HEK293T (cell line): ENCODE measurements around the gene IDI2.

Experiments
- BHLHE40 ChIP-seq: fragments of 450-650 bp; IDR thresholded peaks from 2 replicates; pipeline ENCODE4 v1.6.1; 2016; ENCODE audit warnings: mild to moderate bottlenecking, moderate library complexity, borderline replicate concordance
- FOXA1 ChIP-seq: fragments of 450-650 bp; IDR thresholded peaks from 2 replicates; pipeline ENCODE4 v1.6.1; 2016; ENCODE audit warnings: mild to moderate bottlenecking
- L3MBTL2 ChIP-seq: fragments of 450-650 bp; conservative IDR thresholded peaks from 2 replicates; pipeline ENCODE4 v1.6.1; 2016; ENCODE audit warnings: mild to moderate bottlenecking
- NFRKB ChIP-seq: fragments of 450-650 bp; IDR thresholded peaks from 2 replicates; pipeline ENCODE4 v1.6.1; 2016; ENCODE audit warnings: mild to moderate bottlenecking, moderate library complexity
- PKNOX1 ChIP-seq: fragments of 450-650 bp; IDR thresholded peaks from 2 replicates; pipeline ENCODE4 v1.6.1; 2016
- SUZ12 ChIP-seq: fragments of 450-650 bp; IDR thresholded peaks from 2 replicates; pipeline ENCODE4 v1.6.1; 2016; ENCODE audit warnings: mild to moderate bottlenecking

DNA sequence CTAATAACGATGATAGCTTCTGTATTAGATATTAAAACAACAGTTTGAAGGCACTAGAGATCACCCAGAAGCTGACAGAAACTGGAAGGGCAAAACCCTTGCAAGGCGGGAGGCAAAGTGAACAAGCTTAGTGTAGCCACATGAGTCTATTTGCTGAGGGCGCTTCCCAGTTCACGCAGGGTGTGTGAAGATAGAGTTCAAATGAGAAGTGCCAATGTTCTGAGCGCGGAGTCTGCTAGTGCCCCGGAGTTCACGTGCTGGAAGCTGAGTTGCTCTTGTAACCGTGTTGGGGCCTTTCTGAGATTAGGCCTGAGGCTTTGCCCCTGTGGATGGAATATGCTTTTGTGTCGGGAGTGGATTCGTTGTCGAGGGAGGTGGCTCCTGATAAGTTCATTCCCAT lies 54.0 kb downstream of the IDI2 start:
- TF ChIP-seq FOXA1 (no peak), NFRKB (no peak), L3MBTL2 (no peak), BHLHE40 (no peak), PKNOX1 (no peak), SUZ12 (no peak)
